ENCODE results near the gene BORCS8. TPM values are rescaled to one million over a fixed set of nuclear protein-coding genes. Genes with fewer than 3 reads are reported as not detected.

Gene BORCS8
- total and polyA plus RNA-seq, 2 donors (not counting 3 experiments of a cell fraction or from before 2014, with no cell fraction given), result 37.4 to 45.8 TPM

DNA sequence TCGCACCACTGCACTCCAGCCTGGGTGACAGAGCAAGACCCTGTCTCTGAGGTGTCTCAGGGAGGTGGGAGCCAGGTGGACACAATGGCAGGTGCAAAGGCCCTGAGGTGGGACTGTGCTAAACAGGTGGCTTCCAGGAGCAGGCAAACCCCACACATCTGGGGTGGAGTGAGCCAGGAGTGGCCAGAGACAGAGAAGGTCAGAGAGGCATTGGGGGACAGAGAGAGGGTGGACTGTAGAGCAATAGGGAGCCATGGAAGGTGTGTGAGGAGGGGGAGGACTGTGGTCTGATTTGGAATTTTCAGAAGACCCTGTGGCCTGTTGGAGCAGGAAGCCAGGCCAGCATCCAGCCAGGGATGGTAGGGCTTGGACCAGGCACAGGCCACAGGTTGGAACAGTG lies 26.6 kb downstream of the BORCS8 start:
- FAIRE-seq, result no peak
- dilution Hi-C loops (cut with MboI; ENCODE audit: extremely low pct_ligation_motif_present, low sequenced_read_pairs), result no loop called here
- Histone ChIP-seq H3K36me3 (ENCODE audit: control insufficient read depth in 2 of 2, extremely low read depth in 1 of 2, insufficient read depth in 2 of 2, low read length in 2 of 2) (no peaks in the 10 kb centered on the region), H3K9ac (replicated peaks; ENCODE audit: extremely low read depth, insufficient read depth, low read length) (no peak overlapping the region), H3K79me2 (ENCODE audit: control insufficient read depth, insufficient read depth, low read length) (no peaks in the 10 kb centered on the region), H3K9me1 (replicated peaks; ENCODE audit: control insufficient read depth, extremely low read depth, insufficient read depth, low read length) (no peaks in the 10 kb centered on the region), H3K4me2 (ENCODE audit: insufficient read depth, low read length) (no peak overlapping the region), H3K9me3 (replicated peaks; ENCODE audit: control insufficient read depth, insufficient read depth, low read length) (no peaks in the 10 kb centered on the region), H3K27ac (ENCODE audit: insufficient read depth, low read depth, low read length) (no peak overlapping the region), H2AFZ (ENCODE audit: low read depth, low read length) (no peak overlapping the region), H3K27me3 (ENCODE audit: control insufficient read depth in 2 of 2, insufficient read depth in 2 of 2, low read length in 2 of 2) (no peaks in the 10 kb centered on the region), H4K20me1 (replicated peaks; ENCODE audit: control insufficient read depth, extremely low read depth, insufficient read depth, low read length) (no peaks in the 10 kb centered on the region), H3K4me3 (replicated peaks in 1 of 3; ENCODE audit: insufficient read depth in 1 of 3, low read depth in 1 of 3, low read length in 3 of 3) (no peak overlapping the region), H3K4me1 (ENCODE audit: control insufficient read depth, extremely low read depth, insufficient read depth, low read length) (peaks cover 4% of the 10 kb centered on the region)
- DNase-seq (ENCODE audit: low read depth, low spot score), result no peak
- ChIA-PET CTCF (interaction anchor here (4.6 kb wide), 1 partner anchor 9 kb away, joined by 17 read pairs; no protein-coding TSS in a partner anchor), POLR2A (no interaction called here)
- intact Hi-C loops (cut with micrococcal nuclease), result no loop called here
- no TSS peak for BruUV-seq (replicated peaks)
- TF ChIP-seq CTCF (IDR thresholded peaks at IDR 0.05; ENCODE audit: extremely low read depth in 1 of 2, insufficient read depth in 1 of 2, low read depth in 1 of 2, low read length in 2 of 2) (no peak), MYC (IDR thresholded peaks at IDR 0.05; ENCODE audit: low read depth, low read length) (no peak), JUN (IDR thresholded peaks at IDR 0.05; ENCODE audit: borderline replicate concordance, insufficient read depth, insufficient read length, low read depth) (no peak), FOS (IDR thresholded peaks at IDR 0.05; ENCODE audit: borderline replicate concordance, insufficient read depth, low read length) (no peak), EZH2 (IDR thresholded peaks at IDR 0.05; ENCODE audit: borderline replicate concordance, low read depth, low read length, severe bottlenecking) (no peak), POLR2AphosphoS5 (IDR thresholded peaks at IDR 0.05; ENCODE audit: insufficient read depth, low read depth, low read length) (no peak), GATA2 (IDR thresholded peaks at IDR 0.05; ENCODE audit: insufficient read depth, insufficient read length, low read depth, low read length) (no peak), POLR2A (IDR thresholded peaks at IDR 0.05; ENCODE audit: low read depth, low read length) (no peak), MAX (IDR thresholded peaks at IDR 0.05; ENCODE audit: insufficient read depth, insufficient read length) (no peak)
